ENCODE results near the gene SAMD4B. TPM values are rescaled to one million over a fixed set of nuclear protein-coding genes. Genes with fewer than 3 reads are reported as not detected.

Gene SAMD4B
- total and polyA plus RNA-seq, 2 experiments from 2014 or later, result 104 to 172 TPM

DNA sequence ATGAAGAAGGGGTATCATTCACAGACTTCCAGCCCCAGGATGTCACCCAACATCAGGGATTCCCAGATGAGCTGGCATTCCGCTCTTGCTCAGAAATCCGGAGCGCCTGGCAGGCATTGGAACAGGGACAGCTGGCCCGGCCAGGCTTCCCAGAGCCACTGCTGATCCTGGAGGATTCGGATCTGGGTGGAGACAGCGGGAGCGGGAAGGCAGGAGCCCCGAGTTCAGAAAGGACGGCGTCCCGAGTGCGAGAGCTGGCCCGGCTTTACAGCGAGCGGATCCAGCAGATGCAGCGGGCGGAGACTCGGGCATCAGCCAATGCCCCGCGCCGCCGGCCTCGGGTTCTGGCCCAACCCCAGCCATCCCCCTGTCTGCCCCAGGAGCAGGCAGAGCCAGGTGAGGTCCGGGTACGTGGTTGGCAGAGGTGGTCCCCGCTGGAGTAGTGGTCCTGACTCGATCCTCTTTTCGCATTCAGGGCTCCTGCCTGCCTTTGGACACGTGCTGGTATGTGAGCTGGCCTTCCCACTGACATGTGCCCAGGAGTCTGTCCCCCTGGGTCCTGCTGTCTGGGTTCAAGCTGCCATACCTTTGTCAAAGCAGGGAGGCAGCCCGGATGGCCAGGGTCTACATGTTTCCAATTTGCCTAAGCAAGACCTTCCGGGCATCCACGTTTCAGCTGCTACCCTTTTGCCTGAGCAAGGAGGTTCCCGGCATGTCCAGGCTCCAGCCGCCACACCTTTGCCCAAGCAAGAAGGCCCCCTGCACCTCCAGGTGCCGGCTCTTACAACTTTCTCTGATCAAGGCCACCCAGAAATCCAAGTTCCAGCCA is 81.3 kb downstream of the SAMD4B start:
- TF ChIP-seq CREB1 (CRISPR knock-in tag; IDR thresholded peaks at IDR 0.05; ENCODE audit: low read depth) (no peak), ETS1 (IDR thresholded peaks at IDR 0.05) (no peak), EZH2phosphoT487 (IDR thresholded peaks at IDR 0.05; ENCODE audit: unreplicated experiment) (no peak), REST (IDR thresholded peaks at IDR 0.05; ENCODE audit: unreplicated experiment) (no peak), STAT1 (IDR thresholded peaks at IDR 0.05; ENCODE audit: unreplicated experiment) (no peak), EZH2 (IDR thresholded peaks at IDR 0.05; ENCODE audit: low read depth, unreplicated experiment) (no peak), POLR2AphosphoS5 (IDR thresholded peaks at IDR 0.05; ENCODE audit: low read depth) (no peak), ZNF114 (CRISPR knock-in tag; IDR thresholded peaks at IDR 0.05) (no peak), JUNB (IDR thresholded peaks at IDR 0.05; ENCODE audit: unreplicated experiment) (no peak)
- TF ChIP-seq, protein P1, sequence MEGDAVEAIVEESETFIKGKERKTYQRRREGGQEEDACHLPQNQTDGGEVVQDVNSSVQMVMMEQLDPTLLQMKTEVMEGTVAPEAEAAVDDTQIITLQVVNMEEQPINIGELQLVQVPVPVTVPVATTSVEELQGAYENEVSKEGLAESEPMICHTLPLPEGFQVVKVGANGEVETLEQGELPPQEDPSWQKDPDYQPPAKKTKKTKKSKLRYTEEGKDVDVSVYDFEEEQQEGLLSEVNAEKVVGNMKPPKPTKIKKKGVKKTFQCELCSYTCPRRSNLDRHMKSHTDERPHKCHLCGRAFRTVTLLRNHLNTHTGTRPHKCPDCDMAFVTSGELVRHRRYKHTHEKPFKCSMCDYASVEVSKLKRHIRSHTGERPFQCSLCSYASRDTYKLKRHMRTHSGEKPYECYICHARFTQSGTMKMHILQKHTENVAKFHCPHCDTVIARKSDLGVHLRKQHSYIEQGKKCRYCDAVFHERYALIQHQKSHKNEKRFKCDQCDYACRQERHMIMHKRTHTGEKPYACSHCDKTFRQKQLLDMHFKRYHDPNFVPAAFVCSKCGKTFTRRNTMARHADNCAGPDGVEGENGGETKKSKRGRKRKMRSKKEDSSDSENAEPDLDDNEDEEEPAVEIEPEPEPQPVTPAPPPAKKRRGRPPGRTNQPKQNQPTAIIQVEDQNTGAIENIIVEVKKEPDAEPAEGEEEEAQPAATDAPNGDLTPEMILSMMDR (conservative IDR thresholded peaks at IDR 0.05; ENCODE audit: low read depth in 2 of 2), result no peak
- TF ChIP-seq, protein P2, sequence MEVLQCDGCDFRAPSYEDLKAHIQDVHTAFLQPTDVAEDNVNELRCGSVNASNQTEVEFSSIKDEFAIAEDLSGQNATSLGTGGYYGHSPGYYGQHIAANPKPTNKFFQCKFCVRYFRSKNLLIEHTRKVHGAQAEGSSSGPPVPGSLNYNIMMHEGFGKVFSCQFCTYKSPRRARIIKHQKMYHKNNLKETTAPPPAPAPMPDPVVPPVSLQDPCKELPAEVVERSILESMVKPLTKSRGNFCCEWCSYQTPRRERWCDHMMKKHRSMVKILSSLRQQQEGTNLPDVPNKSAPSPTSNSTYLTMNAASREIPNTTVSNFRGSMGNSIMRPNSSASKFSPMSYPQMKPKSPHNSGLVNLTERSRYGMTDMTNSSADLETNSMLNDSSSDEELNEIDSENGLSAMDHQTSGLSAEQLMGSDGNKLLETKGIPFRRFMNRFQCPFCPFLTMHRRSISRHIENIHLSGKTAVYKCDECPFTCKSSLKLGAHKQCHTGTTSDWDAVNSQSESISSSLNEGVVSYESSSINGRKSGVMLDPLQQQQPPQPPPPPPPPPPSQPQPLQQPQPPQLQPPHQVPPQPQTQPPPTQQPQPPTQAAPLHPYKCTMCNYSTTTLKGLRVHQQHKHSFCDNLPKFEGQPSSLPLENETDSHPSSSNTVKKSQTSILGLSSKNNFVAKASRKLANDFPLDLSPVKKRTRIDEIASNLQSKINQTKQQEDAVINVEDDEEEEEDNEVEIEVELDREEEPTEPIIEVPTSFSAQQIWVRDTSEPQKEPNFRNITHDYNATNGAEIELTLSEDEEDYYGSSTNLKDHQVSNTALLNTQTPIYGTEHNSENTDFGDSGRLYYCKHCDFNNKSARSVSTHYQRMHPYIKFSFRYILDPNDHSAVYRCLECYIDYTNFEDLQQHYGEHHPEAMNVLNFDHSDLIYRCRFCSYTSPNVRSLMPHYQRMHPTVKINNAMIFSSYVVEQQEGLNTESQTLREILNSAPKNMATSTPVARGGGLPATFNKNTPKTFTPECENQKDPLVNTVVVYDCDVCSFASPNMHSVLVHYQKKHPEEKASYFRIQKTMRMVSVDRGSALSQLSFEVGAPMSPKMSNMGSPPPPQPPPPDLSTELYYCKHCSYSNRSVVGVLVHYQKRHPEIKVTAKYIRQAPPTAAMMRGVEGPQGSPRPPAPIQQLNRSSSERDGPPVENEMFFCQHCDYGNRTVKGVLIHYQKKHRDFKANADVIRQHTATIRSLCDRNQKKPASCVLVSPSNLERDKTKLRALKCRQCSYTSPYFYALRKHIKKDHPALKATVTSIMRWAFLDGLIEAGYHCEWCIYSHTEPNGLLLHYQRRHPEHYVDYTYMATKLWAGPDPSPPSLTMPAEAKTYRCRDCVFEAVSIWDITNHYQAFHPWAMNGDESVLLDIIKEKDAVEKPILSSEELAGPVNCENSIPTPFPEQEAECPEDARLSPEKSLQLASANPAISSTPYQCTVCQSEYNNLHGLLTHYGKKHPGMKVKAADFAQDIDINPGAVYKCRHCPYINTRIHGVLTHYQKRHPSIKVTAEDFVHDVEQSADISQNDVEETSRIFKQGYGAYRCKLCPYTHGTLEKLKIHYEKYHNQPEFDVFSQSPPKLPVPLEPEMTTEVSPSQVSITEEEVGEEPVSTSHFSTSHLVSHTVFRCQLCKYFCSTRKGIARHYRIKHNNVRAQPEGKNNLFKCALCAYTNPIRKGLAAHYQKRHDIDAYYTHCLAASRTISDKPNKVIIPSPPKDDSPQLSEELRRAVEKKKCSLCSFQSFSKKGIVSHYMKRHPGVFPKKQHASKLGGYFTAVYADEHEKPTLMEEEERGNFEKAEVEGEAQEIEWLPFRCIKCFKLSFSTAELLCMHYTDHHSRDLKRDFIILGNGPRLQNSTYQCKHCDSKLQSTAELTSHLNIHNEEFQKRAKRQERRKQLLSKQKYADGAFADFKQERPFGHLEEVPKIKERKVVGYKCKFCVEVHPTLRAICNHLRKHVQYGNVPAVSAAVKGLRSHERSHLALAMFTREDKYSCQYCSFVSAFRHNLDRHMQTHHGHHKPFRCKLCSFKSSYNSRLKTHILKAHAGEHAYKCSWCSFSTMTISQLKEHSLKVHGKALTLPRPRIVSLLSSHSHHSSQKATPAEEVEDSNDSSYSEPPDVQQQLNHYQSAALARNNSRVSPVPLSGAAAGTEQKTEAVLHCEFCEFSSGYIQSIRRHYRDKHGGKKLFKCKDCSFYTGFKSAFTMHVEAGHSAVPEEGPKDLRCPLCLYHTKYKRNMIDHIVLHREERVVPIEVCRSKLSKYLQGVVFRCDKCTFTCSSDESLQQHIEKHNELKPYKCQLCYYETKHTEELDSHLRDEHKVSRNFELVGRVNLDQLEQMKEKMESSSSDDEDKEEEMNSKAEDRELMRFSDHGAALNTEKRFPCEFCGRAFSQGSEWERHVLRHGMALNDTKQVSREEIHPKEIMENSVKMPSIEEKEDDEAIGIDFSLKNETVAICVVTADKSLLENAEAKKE (CRISPR knock-in tag; IDR thresholded peaks at IDR 0.05), result no peak
- peak overlapping the region; percentile 14; the same call in 1 of the 3 replicates for H3K4me3 Mint-ChIP-seq
- H3K4me3 ChIP-seq, result no peak overlapping the region
- H2AFZ ChIP-seq, result no peak overlapping the region
- H4K20me1 ChIP-seq (replicated peaks; ENCODE audit: insufficient read depth), result no peaks in the 10 kb centered on the region; the same call in 1 of the 2 replicates
- peaks cover 17% of the 10 kb centered on the region for H3K4me1 Mint-ChIP-seq
- H3K27me3 Mint-ChIP-seq (ENCODE audit: insufficient read depth, low read depth, poor library complexity), result peaks cover 17% of the 10 kb centered on the region
- no peak overlapping the region for H3K27ac ChIP-seq (ENCODE audit: low read depth)
- no peaks in the 10 kb centered on the region; the same call in 2 of the 3 replicates for H3K9me3 Mint-ChIP-seq
- no peak for ATAC-seq
- H3K4me1 ChIP-seq (ENCODE audit: insufficient read depth), result peaks cover 11% of the 10 kb centered on the region; the same call in 1 of the 2 replicates
- H3K79me2 ChIP-seq (replicated peaks; ENCODE audit: insufficient read depth), result no peaks in the 10 kb centered on the region
- no peaks in the 10 kb centered on the region for H3K9me2 ChIP-seq (ENCODE audit: insufficient read depth)
- H3K27me3 ChIP-seq (ENCODE audit: insufficient read depth), result no peaks in the 10 kb centered on the region
- H3F3A ChIP-seq (replicated peaks; ENCODE audit: low read depth), result peaks cover 13% of the 10 kb centered on the region
- no peak for DNase-seq (ENCODE audit: low spot score)
- H3K36me3 Mint-ChIP-seq (ENCODE audit: low read depth), result peaks cover 65% of the 10 kb centered on the region
- no peak overlapping the region for H3K27ac Mint-ChIP-seq
- no peak overlapping the region for H3K4me2 ChIP-seq
- H3K36me3 ChIP-seq (ENCODE audit: insufficient read depth), result peaks cover 7% of the 10 kb centered on the region; the same call in 1 of the 2 replicates

Measured in GM23338 (cell line).